ENCODE results near the gene MAML1. TPM values are rescaled to one million over a fixed set of nuclear protein-coding genes. Genes with fewer than 3 reads are reported as not detected.
A peak's percentile ranks its signal among the peaks of the same experiment; 100 is the strongest.

The MAML1 gene
- total RNA-seq, 1 donor from 2014 or later, result 20.4 TPM

- peak; percentile 97 for DNase-seq (ENCODE audit: low spot score)
Observed at GRCh38 chr5:179820483-179821297, 88.1 kb downstream of the MAML1 start, which contains the start of gene SQSTM1. TSS of gene SQSTM1 (plus strand) at chr5:179820905. CDS start at chr5:179820937, 32 bp downstream.

DNA sequence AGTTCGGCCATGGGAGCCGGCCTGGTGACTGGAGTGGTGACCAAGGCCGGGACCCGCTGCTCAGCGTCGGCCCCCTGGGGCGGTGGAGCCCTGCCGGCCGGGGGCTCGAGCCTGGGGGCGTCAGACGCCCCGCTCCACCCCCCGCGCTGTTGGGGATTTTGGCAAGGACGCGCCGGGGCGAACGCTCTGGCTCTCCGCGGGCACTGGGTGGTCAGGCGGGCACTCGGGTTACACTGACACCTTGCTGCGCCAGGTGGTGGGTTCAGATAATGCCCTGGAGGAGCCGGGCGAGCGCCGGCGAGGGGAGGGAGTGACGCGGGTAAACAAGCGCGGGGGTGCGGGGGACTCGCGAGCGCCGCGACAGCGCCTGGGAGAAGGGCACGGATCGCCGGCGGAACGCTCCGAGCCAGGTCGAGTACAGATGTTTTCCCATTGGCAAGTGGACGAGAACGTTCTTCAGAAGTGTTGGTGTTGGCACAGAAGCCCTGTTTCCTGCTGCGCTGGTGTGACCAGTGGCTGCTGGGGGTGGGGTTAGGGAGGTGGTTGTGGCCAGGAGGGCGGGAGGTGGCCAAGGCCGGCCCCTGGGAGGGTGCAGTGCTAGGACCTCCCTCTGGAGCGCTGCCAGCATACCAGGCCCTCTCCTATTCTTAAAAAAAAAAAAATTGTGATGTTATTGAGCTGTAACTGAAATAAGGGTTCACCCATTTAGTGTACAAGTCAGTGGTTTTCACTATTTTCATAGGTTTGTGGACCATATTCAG lies 88.9 kb downstream of the MAML1 start:
- DNase-seq (ENCODE audit: low spot score), result peak; percentile 97

DNA sequence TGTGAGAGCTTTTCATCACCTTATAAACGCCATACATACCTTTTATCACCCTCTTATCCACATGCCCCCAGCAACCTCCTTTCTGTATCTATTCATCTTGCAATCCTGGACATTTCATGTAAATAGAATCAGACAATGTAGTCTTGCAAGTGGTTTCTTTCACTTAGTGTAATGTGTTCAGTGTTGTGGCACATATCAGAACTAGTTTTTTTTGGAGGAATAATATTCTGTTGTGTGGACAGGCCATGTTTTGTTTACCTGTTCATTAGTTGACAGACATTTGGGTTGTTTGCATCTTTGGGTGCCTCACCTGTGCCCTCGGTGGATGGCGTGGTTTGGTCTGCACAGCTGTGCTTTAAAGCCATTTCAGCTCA lies 89.4 kb downstream of the MAML1 start:
- DNase-seq (ENCODE audit: low spot score), result no peak

DNA sequence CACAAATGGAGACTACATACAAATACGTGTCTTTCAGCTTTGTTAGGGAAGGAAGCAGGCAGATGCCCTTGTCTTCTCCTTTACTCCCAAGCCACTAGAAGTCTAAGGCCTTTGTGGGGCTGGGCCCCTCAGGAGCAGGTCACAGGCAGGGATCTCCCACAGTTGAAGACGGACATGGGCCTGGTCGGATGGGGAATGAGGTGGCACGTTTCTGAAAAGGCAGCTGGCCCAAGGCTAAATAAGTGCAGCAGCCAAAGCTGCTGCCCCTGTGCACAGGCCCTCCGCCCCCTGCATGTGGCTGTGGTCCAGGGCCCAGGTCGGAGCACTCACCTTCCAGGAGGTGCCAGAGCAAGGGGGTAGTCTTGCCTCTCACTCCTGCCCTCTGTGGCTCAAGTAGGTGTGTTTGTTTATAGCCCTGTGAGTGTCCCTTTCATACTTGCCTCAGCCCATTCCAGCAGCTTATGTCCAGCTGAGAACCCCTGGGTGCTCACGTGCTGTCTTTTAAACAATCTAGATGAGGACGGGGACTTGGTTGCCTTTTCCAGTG lies 89.9 kb downstream of the MAML1 start:
- DNase-seq (ENCODE audit: low spot score), result no peak

DNA sequence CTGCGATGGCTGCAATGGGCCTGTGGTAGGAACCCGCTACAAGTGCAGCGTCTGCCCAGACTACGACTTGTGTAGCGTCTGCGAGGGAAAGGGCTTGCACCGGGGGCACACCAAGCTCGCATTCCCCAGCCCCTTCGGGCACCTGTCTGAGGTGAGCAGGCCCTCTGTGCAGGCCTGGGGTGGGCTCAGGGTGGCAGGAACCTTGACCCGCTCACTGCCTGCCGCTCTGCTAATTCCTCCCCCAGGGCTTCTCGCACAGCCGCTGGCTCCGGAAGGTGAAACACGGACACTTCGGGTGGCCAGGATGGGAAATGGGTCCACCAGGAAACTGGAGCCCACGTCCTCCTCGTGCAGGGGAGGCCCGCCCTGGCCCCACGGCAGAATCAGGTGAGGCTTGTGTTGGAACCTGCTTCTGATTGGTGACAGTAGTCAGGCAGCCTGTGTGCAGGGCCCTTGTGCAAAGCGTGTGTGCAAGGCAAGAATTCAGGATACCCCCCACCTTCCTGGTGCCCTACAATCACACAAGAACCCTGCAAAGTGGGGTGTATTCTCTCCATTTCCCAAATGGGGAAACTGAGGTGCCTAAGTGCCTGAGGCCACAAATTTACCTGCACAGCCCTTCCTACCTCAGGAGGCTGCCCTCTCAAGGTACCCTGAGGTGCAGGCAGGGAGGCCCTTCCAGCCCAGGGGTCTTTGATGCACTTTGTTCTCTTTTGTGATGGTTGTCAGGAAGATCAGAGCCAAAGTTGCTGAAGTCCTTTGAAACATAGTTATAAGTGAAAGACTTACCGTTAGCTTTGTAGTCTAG lies 91.5 kb downstream of the MAML1 start:
- DNase-seq (ENCODE audit: low spot score), result no peak

- no peak for DNase-seq (ENCODE audit: low spot score)
Observed at GRCh38 chr5:179824745-179825112, 92.1 kb downstream of the MAML1 start.

DNA sequence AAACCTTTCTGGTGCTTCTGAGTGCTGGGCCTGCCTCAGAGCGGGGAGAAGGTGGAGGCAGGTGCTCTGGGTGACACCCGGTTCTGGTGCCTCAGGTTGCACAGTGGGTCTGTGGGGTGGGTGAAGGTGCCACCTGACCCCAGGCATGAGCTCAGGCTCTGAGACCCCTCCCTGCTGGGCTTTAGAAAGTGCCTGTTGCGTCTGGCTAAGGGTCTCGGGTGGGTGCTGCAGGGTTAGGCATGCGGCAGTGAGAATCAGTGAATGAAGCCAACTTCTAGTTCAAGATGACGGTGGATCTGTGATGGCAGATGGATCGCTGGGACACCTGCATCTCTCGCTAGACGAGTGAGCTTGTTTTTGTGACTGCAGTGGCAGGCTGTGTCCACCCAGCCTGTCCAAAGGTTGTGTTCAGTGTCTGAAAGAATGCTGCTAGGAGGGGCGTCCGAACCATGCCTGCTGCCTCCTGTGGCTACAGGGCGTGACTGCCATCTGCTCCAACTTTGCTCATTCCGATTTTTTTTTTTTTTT lies 93.1 kb downstream of the MAML1 start:
- DNase-seq (ENCODE audit: low spot score), result no peak

Small RNA genes within 50 kb of the gene (microRNA-seq; reads per million reads assigned to microRNA genes)
- not detected for gene MIR1229 (ENCODE audit: borderline number of aligned reads)

Other genes with a start within 250 kb of the MAML1 start
- 40.9 TPM for gene RUFY1, start 182.3 kb upstream of the MAML1 start, total RNA-seq
- 429 TPM for gene HNRNPH1, start 109.2 kb upstream of the MAML1 start, total RNA-seq
- not detected for gene CBY3, start 51.8 kb upstream of the MAML1 start, total RNA-seq
- gene CANX, start 33.9 kb upstream of the MAML1 start, total RNA-seq, result 649 TPM
- gene LTC4S, start 61.2 kb downstream of the MAML1 start, total RNA-seq, result 9.6 TPM
- 87.6 TPM for gene MGAT4B, start 74.0 kb downstream of the MAML1 start, total RNA-seq
- 600 TPM for gene SQSTM1, start 88.1 kb downstream of the MAML1 start, total RNA-seq
- gene MRNIP, start 126.0 kb downstream of the MAML1 start, total RNA-seq, result 17.3 TPM
- gene TBC1D9B, start 175.1 kb downstream of the MAML1 start, total RNA-seq, result 128 TPM

Data from mesenteric fat pad (tissue), 1 donor.